Sigmoid colon (tissue), 7 donors: ENCODE data around the gene CXorf65. TPM values are rescaled to one million over a fixed set of nuclear protein-coding genes. Genes with fewer than 3 reads are reported as not detected.

Experiments
- DNase-seq: peaks from one replicate; pipeline ENCODE4 v3.0.0-alpha.2; 2019
- H3K27ac ChIP-seq, 4 donors: fragments of 200-600 bp; sonication (generic); one replicate each; pipeline ENCODE4 v1.5.1; 2016 to 2019; ENCODE audit warnings: mild to moderate bottlenecking in 1 of 4
- H3K27me3 ChIP-seq, 3 donors: fragments of 200-600 bp; sonication (generic); one replicate each; pipeline ENCODE4 v1.5.1; 2019; ENCODE audit warnings: mild to moderate bottlenecking in 1 of 3
- H3K36me3 ChIP-seq, 4 donors: fragments of 200-600 bp; sonication (generic); one replicate each; pipeline ENCODE4 v1.5.1; 2016 to 2019
- H3K4me1 ChIP-seq, 4 donors: fragments of 200-600 bp; sonication (generic); one replicate each; pipeline ENCODE4 v1.5.1; 2017 to 2019
- H3K4me3 ChIP-seq, 4 donors: fragments of 200-600 bp; sonication (generic); one replicate each; pipeline ENCODE4 v1.5.1; 2017 to 2019; ENCODE audit warnings: mild to moderate bottlenecking in 2 of 4, moderate library complexity in 1 of 4
- H3K9me3 ChIP-seq, 4 donors: fragments of 200-600 bp in 3 of 4; sonication (generic) in 3 of 4; one replicate each; pipeline versions ENCODE4 v1.5.1 to v1.6.1; 2013 to 2019
- CTCF ChIP-seq, 4 experiments: fragments of 450-650 bp in 3 of 4; fragments of 200-600 bp in 1 of 4; IDR thresholded peaks; one replicate each; pipeline ENCODE4 v1.5.1; 2016 to 2019; ENCODE audit warnings: antibody characterized with exemption in 4 of 4, mild to moderate bottlenecking in 3 of 4, moderate library complexity in 2 of 4
- EP300 ChIP-seq, 4 donors: sonication (generic); formaldehyde crosslinking; IDR thresholded peaks; one replicate each; pipeline ENCODE4 v1.6.1; 2017; ENCODE audit warnings: antibody characterized with exemption in 4 of 4
- POLR2A ChIP-seq, 2 donors: fragments of 450-650 bp; IDR thresholded peaks; one replicate each; pipeline ENCODE4 v1.6.1; 2016; ENCODE audit warnings: antibody characterized with exemption in 2 of 2, mild to moderate bottlenecking in 2 of 2, moderate library complexity in 2 of 2
- POLR2AphosphoS5 ChIP-seq, 4 donors: sonication (generic); formaldehyde crosslinking; IDR thresholded peaks; one replicate each; pipeline ENCODE4 v1.6.1; 2017; ENCODE audit warnings: antibody characterized with exemption in 4 of 4
- WGBS, 2 donors: extraction: QIAGEN DNeasy Blood & Tissue Kit; methylation state at CpG; one replicate each; pipeline ENCODE4 v1.1.7; 2013; 5-methylcytosine and 5-hydroxymethylcytosine counted together
- intact Hi-C: fragments of 100-400 bp; cut with DNase I; formaldehyde crosslinking; loops from one replicate; pipeline ENCODE4 v1.15.1; 2023
- polyA plus RNA-seq, 3 donors: library from polyadenylated mRNA; stranded (reverse); fragments of 200-250 nt; gene quantifications; one replicate each; pipeline ENCODE4 v1.2.3, GENCODE V29; 2013
- total RNA-seq, 4 donors: library from RNA; depleted of rRNA; stranded (reverse); fragments of >200 nt; gene quantifications; one replicate each; pipeline ENCODE4 v1.1.0, GENCODE V29; 2016
- donor health status: healthy with polysubstance abuse.
- donor health status: Bipolar disorder and iron deficiency.
- donor health status: healthy.

The CXorf65 gene
- total and polyA plus RNA-seq, 7 donors = 3.4 TPM; not detected in 6

GRCh38 chrX:71098951-71099506 lies 7.5 kb downstream of the CXorf65 start:
- peaks cover 0 to 22% (median 10%) of the 10 kb centered on the region in 4 donors for H3K4me1 ChIP-seq
- WGBS, 2 donors = 79 to 90% methylated on average over 5 of the region's 5 CpGs
- no peak for TF ChIP-seq EP300 (IDR thresholded peaks at IDR 0.05)
- no peak for TF ChIP-seq POLR2AphosphoS5 (IDR thresholded peaks at IDR 0.05)
- TF ChIP-seq CTCF (IDR thresholded peaks at IDR 0.05) = no peak
- no peak for TF ChIP-seq POLR2A (IDR thresholded peaks at IDR 0.05)

GRCh38 chrX:71098302-71098701 lies 8.2 kb downstream of the CXorf65 start:
- H3K4me3 ChIP-seq = no peak overlapping the region
- H3K9me3 ChIP-seq = no peaks in the 10 kb centered on the region
- H3K4me1 ChIP-seq = peaks cover 0 to 22% (median 10%) of the 10 kb centered on the region in 4 donors
- H3K27me3 ChIP-seq = no peaks in the 10 kb centered on the region
- no peaks in the 10 kb centered on the region for H3K36me3 ChIP-seq
- TF ChIP-seq EP300 (IDR thresholded peaks at IDR 0.05) (no peak), CTCF (IDR thresholded peaks at IDR 0.05) (peak in 3 of 4 experiments; percentile 21 to 42 (median 38))
- WGBS, 2 donors = 10 to 26% methylated on average over 2 of the region's 2 CpGs
- intact Hi-C loops = loop anchor here (1.0 to 2.0 kb wide), 2 partner anchors 30 to 81 kb away; no protein-coding TSS in a partner anchor
- DNase-seq = peak; percentile 77
- no peak overlapping the region for H3K27ac ChIP-seq

More at GRCh38 chrX:71098951-71099506, 7.5 kb downstream of the CXorf65 start:
- Histone ChIP-seq H3K4me3 (no peak overlapping the region), H3K27me3 (no peaks in the 10 kb centered on the region), H3K9me3 (no peaks in the 10 kb centered on the region), H3K27ac (no peak overlapping the region), H3K36me3 (no peaks in the 10 kb centered on the region)
- intact Hi-C loops = loop anchor here (1.0 to 2.0 kb wide), 2 partner anchors 30 to 80 kb away; no protein-coding TSS in a partner anchor
- DNase-seq = no peak

- no peaks in the 10 kb centered on the region for H3K36me3 ChIP-seq
- no peaks in the 10 kb centered on the region for H3K27me3 ChIP-seq
- H3K4me3 ChIP-seq = peak overlapping the region; percentile 43 to 62 (median 57)
- H3K9me3 ChIP-seq = no peaks in the 10 kb centered on the region
- intact Hi-C loops = no loop called here
- no peak for TF ChIP-seq EP300 (IDR thresholded peaks at IDR 0.05)
- no peak for TF ChIP-seq POLR2A (IDR thresholded peaks at IDR 0.05)
- TF ChIP-seq CTCF (IDR thresholded peaks at IDR 0.05) = no peak
- no peak for TF ChIP-seq POLR2AphosphoS5 (IDR thresholded peaks at IDR 0.05)
- 1 to 5% methylated on average over 9 of the region's 9 CpGs for WGBS, 2 donors
- peaks cover 0 to 22% (median 10%) of the 10 kb centered on the region in 4 donors for H3K4me1 ChIP-seq
- DNase-seq = no peak
- peak overlapping the region; percentile 74 to 78 (median 75) for H3K27ac ChIP-seq
Observed at GRCh38 chrX:71096760-71097032, 9.8 kb downstream of the CXorf65 start.

- Histone ChIP-seq H3K9me3 (no peaks in the 10 kb centered on the region), H3K4me1 (peaks cover 0 to 22% (median 10%) of the 10 kb centered on the region in 4 donors), H3K27me3 (no peaks in the 10 kb centered on the region), H3K4me3 (peak overlapping the region; percentile 43 to 62 (median 57)), H3K36me3 (no peaks in the 10 kb centered on the region), H3K27ac (peak overlapping the region; percentile 74 to 78 (median 75))
- TF ChIP-seq POLR2A (IDR thresholded peaks at IDR 0.05) (no peak), POLR2AphosphoS5 (IDR thresholded peaks at IDR 0.05) (peak in 1 of 4 donors; percentile 40)
- WGBS, 2 donors = 0 to 1% methylated on average over 46 of the region's 46 CpGs
- DNase-seq = no peak
- intact Hi-C loops = no loop called here
Observed at GRCh38 chrX:71095981-71096759, 10.4 kb downstream of the CXorf65 start.

GRCh38 chrX:71095555-71095980 lies 11.0 kb downstream of the CXorf65 start, which contains the start of gene FOXO4:
TSS of gene FOXO4 (plus strand) at chrX:71095851. CDS start at chrX:71096529, 678 bp downstream.
- H3K27ac ChIP-seq = peak within 1 kb of the TSS; percentile 74 to 78 (median 75)
- H3K4me3 ChIP-seq = peak within 1 kb of the TSS; percentile 43 to 62 (median 57)
- peak; percentile 95 for DNase-seq
- intact Hi-C loops = no loop called here
- H3K4me1 ChIP-seq = peaks cover 0 to 22% (median 10%) of the 10 kb centered on the region in 4 donors
- no peaks in the 10 kb centered on the region for H3K36me3 ChIP-seq
- TF ChIP-seq EP300 (IDR thresholded peaks at IDR 0.05) (no peak), POLR2AphosphoS5 (IDR thresholded peaks at IDR 0.05) (peak in 3 of 4 donors; percentile 57 to 70 (median 60))
- no peaks in the 10 kb centered on the region for H3K27me3 ChIP-seq
- WGBS, 2 donors = 1% methylated on average over 29 of the region's 29 CpGs
- no peaks in the 10 kb centered on the region for H3K9me3 ChIP-seq
